Stimulated activated CD8-positive, alpha-beta memory T cell treated with anti-CD3 and anti-CD28 coated beads, Interleukin-4, amount 100 ng/mL, for 48 hours (primary cell): Measurements from ENCODE around the gene KCNB1.

ENCODE experiments used
- DNase-seq: peaks from one replicate; pipeline ENCODE4 v3.0.0-alpha.2; 2020

Gene KCNB1

DNA sequence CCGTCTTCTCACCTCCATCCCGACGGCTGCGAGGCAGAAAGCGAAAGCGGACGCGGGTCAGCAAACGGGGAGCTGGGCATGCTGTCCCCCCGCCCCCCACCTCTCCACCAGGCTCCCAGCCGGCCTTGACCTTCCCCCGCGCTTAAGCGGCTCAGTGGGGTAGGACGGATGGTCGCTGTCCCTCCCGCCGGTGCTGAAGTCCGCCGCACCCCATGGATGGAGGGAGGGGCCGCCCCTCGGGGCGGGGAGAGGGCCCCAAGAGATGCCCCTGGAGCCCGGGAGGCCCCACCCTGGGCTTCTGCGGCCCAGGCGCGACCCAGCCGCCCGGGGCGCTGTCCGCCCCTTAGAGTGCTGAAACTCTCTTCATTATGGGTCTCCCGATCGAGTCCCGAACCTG lies at the start of gene KCNB1:
KCNB1 (minus strand) TSS at position 48 of the 397 bp plus-strand sequence. CDS start 188 bp downstream, outside the sequence.
- peak; percentile 68 for DNase-seq

DNA sequence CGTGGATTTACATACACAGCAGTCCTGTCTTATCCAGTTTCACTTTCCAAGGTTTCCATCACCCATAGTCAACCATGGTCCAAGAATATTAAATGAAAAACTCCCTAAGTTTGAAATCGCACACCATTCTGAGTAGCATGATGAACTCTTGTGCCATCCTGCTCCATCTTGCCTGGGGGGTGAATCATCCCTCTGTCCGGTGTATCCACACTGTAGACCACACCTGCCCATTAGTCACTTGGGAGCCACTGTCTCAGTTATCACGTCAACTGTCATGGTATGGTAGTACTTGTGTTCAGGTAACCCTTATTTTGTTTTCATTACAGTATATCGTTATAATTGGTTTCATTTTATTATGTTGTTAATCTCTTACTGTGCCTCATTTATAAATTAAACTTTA lies 47.0 kb upstream of the KCNB1 start:
- no peak for DNase-seq

DNA sequence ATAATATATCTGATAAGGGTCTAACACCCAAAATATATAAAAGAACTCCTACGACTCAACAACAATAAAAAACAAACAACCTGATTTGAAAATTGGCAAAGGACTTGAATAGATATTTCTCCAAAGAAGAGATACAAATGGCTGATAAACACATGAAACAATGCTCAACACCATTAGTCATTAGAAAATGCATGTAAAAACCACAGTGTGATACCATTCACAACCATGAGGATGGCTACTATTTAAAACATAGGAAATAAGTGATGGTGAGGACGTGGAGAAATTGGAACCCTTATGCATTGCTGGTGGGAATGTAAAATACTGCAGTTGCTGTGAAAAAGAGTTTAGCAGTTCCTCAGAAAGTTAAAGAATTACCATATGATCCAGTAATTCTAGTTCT lies 44.1 kb upstream of the KCNB1 start:
- DNase-seq = no peak

DNA sequence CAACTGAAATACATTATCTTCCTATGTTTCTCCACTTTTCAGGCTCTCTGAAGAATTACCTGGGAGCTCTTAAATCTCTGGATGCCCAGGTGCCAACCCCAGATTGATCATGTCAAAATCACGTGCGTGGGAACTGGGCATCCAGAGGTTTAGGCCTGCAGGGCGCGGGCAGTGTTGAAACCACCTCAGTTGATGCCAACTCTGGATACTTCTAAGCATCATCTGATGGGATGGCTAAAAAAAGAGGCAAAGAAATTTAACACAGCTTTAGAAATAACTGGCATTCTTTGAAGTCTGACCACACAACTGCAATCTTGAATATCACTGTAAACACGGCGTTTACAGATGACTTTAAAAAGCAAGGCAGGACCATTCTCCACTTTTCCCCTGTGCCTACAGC lies 43.6 kb upstream of the KCNB1 start:
- no peak for DNase-seq

DNA sequence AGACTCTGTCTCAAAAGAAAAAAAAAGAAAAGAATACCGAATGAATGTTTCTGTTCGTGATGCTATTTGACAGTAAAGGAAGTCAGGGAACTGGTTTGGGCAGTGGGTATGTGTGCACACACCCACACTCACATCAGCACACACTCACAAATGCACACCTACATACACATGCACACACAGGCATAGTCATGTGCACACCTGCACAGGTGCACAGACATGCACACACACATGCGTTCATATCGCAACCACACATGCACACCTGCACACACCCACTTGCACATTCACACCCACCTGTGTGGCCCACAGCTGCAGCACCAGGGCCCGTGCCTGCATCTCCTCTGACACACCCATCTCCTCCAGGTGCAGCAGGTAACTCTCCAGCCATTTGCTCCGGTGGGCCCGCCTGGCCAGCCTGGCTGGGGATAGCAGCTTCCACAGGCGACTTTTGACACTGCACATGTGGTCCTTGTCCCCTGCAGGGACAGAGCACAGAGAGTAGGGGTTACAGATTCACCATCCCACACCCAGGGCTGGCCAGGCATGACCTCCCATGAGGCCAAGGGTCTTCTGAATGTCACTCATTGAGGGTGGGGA lies 41.4 kb upstream of the KCNB1 start:
- no peak for DNase-seq

GRCh38 chr20:49521356-49521755 lies 38.9 kb upstream of the KCNB1 start:
- DNase-seq = no peak

DNA sequence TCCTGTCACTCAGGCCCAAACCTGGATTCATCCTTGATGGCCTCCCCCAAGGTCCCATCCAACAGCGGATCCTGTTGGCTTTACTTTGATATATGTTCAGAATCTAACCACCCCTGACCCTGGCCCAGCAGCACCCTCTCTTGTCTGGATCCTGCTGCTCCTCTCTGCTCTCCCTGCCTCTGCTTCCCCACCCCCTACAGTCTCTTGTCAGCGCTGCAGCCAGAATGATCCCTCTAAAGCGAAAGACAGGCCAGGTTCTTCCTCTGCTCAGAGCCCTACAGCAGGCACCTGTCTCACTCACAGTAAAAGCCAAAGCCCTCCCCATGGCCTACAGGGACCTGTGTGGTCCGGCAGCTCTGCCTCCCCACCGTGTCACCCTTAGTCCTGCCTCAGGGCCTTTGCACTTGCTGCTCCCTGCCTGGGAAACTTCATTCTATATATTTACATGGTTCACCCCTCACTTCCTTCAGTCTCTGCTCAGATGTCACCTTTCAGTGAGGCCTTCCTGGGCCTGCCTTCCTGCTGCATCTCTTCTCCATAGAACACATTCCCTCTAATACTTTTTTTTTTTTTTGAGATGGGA lies 37.4 kb upstream of the KCNB1 start:
- DNase-seq = no peak

- no peak for DNase-seq
Observed at GRCh38 chr20:49519212-49519712, 36.8 kb upstream of the KCNB1 start.

- no peak for DNase-seq
Observed at GRCh38 chr20:49518576-49518975, 36.1 kb upstream of the KCNB1 start.

- DNase-seq = no peak
Observed at GRCh38 chr20:49517805-49518100, 35.3 kb upstream of the KCNB1 start.

GRCh38 chr20:49516916-49517804 lies 34.7 kb upstream of the KCNB1 start:
- no peak for DNase-seq

DNA sequence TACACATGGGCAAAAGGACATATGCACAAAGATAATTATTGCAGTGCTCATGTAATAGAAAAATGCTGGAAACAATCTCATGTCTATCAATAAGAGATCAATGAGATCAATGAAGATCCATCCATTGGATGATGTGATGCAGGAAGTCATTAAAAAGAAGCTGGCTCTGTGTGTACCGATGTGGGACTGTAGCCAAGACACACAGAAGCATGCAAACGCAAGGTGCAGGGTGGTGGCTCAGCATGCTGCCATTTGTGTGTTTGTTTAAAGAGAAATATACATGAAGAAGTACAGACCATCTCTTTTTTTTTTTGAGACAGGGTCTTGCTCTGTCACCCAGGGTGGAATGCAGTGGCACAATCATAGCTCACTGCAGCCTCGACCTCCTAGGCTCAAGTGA lies 33.1 kb upstream of the KCNB1 start:
- no peak for DNase-seq

DNA sequence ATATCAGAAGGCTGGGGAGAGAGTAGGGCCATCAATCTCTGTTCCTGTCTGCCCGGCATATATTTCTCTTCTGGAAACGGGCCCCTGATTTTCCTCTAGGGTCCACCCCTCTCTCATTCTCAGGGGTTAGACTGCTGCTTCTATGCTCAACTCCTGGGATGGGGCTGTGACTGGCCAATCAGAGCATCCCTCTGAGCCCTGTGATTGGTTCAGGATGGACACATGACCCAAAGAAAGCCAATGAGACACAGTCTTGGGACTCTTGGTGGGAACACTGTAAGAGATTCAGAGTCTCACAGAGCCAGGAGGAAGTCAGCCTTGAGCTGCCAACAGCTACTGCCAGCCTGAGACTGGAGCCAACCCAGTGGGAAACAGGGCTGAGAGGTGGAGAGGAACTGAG lies 31.0 kb upstream of the KCNB1 start:
- no peak for DNase-seq

DNA sequence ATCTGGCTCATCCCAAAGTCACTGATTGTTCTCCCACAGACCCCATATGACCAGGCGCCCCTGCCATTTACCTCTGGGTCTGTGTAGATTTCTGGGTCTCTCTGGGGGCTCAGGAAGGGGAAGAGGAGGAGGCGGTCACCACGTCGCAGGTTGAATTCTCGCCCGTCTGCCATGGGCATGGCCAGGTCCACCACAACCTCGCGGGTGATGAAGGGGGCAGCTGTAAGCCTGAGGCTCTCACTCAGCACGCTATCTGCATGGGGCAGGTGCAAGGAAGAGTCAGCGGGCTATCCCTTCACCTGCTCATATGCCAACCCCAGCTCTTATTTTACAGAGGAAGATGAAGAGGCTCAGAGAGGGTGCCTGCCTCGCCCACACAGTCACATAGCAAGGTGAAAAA lies 30.5 kb upstream of the KCNB1 start:
- DNase-seq = no peak

DNA sequence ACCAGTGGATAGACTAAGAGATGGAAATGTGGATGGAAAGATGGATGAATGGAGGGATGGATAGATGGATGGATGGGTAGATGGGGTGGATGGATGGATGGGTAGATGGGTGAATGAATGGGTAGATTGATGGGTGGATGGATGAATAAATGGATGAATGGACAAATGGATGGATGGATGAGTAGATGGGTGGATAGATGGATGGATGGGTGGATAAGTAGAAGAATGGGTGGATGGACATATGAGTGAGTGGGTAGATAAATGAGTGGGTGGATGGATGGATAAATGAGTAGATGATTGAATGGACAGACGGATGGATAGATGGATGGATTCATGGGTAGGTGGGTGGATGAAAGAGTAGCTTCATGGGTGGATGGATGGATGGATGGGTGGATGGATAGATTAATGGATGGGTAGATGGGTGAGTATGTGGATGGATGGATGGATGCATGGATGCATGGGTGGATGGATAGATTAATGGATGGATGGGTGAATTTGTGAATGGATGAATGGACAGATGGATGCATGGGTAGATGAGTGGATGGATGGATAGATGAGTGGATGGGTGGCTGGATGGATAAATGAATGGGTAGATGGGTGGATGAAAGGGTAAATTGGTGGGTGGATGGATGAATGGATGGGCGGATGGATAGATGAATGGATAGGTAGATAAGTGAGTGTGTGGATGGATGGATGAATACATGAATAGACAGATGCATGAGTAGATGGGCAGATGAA lies 29.5 kb upstream of the KCNB1 start:
- DNase-seq = no peak

DNA sequence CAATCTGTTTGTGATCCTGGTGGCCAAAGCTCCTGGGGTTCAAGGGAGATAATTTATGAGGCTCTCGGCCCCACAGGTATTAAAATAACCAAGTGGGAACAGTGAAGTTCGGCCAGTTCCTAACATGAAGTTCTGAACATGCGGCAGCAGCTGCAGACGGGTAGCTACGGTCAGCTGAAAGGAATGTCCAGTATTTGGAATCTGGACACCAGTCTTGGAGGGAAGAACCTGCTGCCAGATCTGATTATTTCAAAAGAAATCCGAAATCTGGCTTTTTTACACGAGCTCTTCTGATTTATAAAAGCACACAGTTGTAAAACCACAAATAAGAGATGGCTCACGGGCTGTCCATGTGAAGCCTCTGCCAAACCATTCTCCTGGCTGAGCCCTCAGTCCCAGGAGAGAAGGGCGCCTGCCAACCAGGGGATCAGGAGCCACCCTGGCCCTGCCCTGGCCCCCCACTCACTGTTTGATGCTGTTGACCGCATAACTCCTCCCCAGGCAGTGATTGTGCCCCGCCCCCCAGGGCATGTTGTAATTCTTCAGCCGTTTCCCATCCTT lies 28.2 kb upstream of the KCNB1 start:
- DNase-seq = no peak

GRCh38 chr20:49508435-49509199 lies 26.1 kb upstream of the KCNB1 start:
- no peak for DNase-seq

DNA sequence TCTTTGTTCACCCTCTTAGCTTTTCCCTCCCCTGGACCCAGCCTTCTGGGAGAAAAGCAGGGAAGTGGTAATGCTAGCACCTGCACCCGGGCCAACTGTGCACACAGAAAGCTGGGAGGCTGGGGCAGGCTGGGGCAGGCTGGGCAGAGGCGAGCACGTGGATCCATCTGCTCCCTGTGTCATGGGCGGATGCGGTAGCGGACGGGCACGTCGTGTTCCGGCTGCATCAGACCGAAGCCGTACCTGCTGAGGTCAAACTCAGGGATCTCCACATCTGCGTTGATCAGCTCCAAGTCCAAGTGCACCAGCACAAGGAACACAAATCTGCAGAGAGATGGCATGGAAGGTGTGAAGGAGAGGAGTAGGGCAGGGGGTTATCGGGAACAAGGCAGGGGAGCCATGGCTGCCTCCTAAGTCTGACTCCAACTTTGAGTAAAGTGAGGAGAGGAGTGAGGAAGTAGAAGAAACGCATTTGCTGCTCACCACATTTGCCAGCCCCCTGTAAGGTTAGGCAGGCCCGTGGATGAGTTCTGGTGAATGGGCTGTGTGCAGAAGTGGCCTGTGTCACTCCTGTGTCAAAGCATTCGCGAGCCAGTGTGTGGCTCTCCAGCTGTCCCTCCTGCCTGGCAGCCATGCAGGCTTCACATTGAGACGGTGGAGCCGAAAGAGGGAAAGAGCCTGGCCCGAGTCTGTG lies 25.4 kb upstream of the KCNB1 start:
- no peak for DNase-seq

- no peak for DNase-seq
Observed at GRCh38 chr20:49505518-49505917, 23.1 kb upstream of the KCNB1 start.

DNA sequence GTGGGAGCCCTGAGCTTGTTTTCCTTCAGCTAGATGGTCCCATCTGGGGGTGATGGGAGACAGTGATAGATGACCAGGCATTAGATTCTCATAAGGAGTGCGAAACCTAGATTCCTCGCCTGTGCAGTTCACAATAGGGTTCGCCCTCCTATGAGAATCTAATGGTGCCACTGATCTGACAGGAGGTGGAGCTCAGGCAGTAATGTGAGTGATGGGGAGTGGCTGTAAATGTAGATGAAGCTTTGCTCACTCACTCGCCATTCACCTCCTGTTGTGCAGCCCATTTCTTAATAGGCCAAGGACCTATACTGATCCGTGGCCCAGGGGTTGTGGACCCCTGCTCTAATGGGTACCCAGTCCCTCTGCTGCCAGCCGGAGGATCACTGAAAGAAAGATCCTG lies 20.7 kb upstream of the KCNB1 start:
- DNase-seq = no peak

- no peak for DNase-seq
Observed at GRCh38 chr20:49501917-49502316, 19.4 kb upstream of the KCNB1 start.

DNA sequence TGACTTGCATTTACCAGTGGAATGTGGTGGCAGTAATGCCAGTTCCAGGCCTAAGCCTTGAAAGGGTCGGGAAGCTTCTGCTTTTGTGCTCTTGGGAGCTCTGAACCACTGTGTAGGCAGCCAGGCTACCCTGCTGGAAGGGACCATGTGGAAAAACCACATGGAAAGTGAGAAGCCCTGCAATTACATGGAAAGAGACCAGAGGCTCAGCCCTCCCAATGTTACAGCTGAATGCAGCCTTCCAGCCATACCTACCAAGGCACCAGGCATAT lies 14.9 kb upstream of the KCNB1 start:
- DNase-seq = no peak
